Measurements from ENCODE around the gene ADSS2. TPM values are rescaled to one million over a fixed set of nuclear protein-coding genes. Genes with fewer than 3 reads are reported as not detected.
"Not testable (repeated sequence)": the region's sequence is repeated elsewhere in the genome, so short reads cannot be mapped to it uniquely, and the experiment has no call there.

Gene ADSS2
- total and polyA plus RNA-seq, 2 donors (not counting 3 experiments of a cell fraction or from before 2014, with no cell fraction given), result 35.5 to 90.6 TPM

GRCh38 chr1:244365809-244366208 lies 85.9 kb downstream of the ADSS2 start:
- FAIRE-seq (no peak), DNase-seq (ENCODE audit: low read depth, low spot score) (no peak)
- no peak overlapping the region for H2AFZ ChIP-seq (ENCODE audit: low read depth, low read length)
- no peaks in the 10 kb centered on the region for H3K9me1 ChIP-seq (replicated peaks; ENCODE audit: control insufficient read depth, extremely low read depth, insufficient read depth, low read length)
- ChIA-PET CTCF (interaction anchor here (1.2 kb wide), 1 partner anchor 66 kb away, joined by 3 read pairs; no protein-coding TSS in a partner anchor), POLR2A (no interaction called here)
- no TSS peak for BruUV-seq (replicated peaks)
- no peaks in the 10 kb centered on the region for H3K9me3 ChIP-seq (replicated peaks; ENCODE audit: control insufficient read depth, insufficient read depth, low read length)
- no peak overlapping the region for H3K4me3 ChIP-seq (replicated peaks in 1 of 3; ENCODE audit: insufficient read depth in 1 of 3, low read depth in 1 of 3, low read length in 3 of 3)
- intact Hi-C loops (cut with micrococcal nuclease), result no loop called here
- H3K79me2 ChIP-seq (ENCODE audit: control insufficient read depth, insufficient read depth, low read length), result no peaks in the 10 kb centered on the region
- no peaks in the 10 kb centered on the region for H3K27me3 ChIP-seq (ENCODE audit: control insufficient read depth in 2 of 2, insufficient read depth in 2 of 2, low read length in 2 of 2)
- dilution Hi-C loops (cut with MboI; ENCODE audit: extremely low pct_ligation_motif_present, low sequenced_read_pairs), result no loop called here
- no peak overlapping the region for H3K27ac ChIP-seq (ENCODE audit: insufficient read depth, low read depth, low read length)
- no peak overlapping the region for H3K4me2 ChIP-seq (ENCODE audit: insufficient read depth, low read length)
- TF ChIP-seq MAX (IDR thresholded peaks at IDR 0.05; ENCODE audit: insufficient read depth, insufficient read length) (no peak), FOS (IDR thresholded peaks at IDR 0.05; ENCODE audit: borderline replicate concordance, insufficient read depth, low read length) (no peak), MYC (IDR thresholded peaks at IDR 0.05; ENCODE audit: low read depth, low read length) (no peak), JUN (IDR thresholded peaks at IDR 0.05; ENCODE audit: borderline replicate concordance, insufficient read depth, insufficient read length, low read depth) (no peak), POLR2A (IDR thresholded peaks at IDR 0.05; ENCODE audit: low read depth, low read length) (no peak), EZH2 (IDR thresholded peaks at IDR 0.05; ENCODE audit: borderline replicate concordance, low read depth, low read length, severe bottlenecking) (no peak), GATA2 (IDR thresholded peaks at IDR 0.05; ENCODE audit: insufficient read depth, insufficient read length, low read depth, low read length) (no peak), CTCF (IDR thresholded peaks at IDR 0.05; ENCODE audit: extremely low read depth in 1 of 2, insufficient read depth in 1 of 2, low read depth in 1 of 2, low read length in 2 of 2) (no peak), POLR2AphosphoS5 (IDR thresholded peaks at IDR 0.05; ENCODE audit: insufficient read depth, low read depth, low read length) (no peak)
- peaks cover 9% of the 10 kb centered on the region for H3K4me1 ChIP-seq (ENCODE audit: control insufficient read depth, extremely low read depth, insufficient read depth, low read length)
- no peaks in the 10 kb centered on the region for H4K20me1 ChIP-seq (replicated peaks; ENCODE audit: control insufficient read depth, extremely low read depth, insufficient read depth, low read length)
- no peaks in the 10 kb centered on the region for H3K36me3 ChIP-seq (ENCODE audit: control insufficient read depth in 2 of 2, extremely low read depth in 1 of 2, insufficient read depth in 2 of 2, low read length in 2 of 2)
- H3K9ac ChIP-seq (replicated peaks; ENCODE audit: extremely low read depth, insufficient read depth, low read length), result no peak overlapping the region

GRCh38 chr1:244365262-244365661 lies 86.4 kb downstream of the ADSS2 start:
- H2AFZ ChIP-seq (ENCODE audit: low read depth, low read length); H3K9ac ChIP-seq (replicated peaks; ENCODE audit: extremely low read depth, insufficient read depth, low read length); H4K20me1 ChIP-seq (replicated peaks; ENCODE audit: control insufficient read depth, extremely low read depth, insufficient read depth, low read length); H3K79me2 ChIP-seq (ENCODE audit: control insufficient read depth, insufficient read depth, low read length); POLR2A ChIA-PET; H3K4me1 ChIP-seq (ENCODE audit: control insufficient read depth, extremely low read depth, insufficient read depth, low read length); H3K27me3 ChIP-seq (ENCODE audit: control insufficient read depth in 2 of 2, insufficient read depth in 2 of 2, low read length in 2 of 2); FAIRE-seq; H3K4me2 ChIP-seq (ENCODE audit: insufficient read depth, low read length); DNase-seq (ENCODE audit: low read depth, low spot score); H3K27ac ChIP-seq (ENCODE audit: insufficient read depth, low read depth, low read length); intact Hi-C loops (cut with micrococcal nuclease); H3K36me3 ChIP-seq (ENCODE audit: control insufficient read depth in 2 of 2, extremely low read depth in 1 of 2, insufficient read depth in 2 of 2, low read length in 2 of 2); H3K9me3 ChIP-seq (replicated peaks; ENCODE audit: control insufficient read depth, insufficient read depth, low read length); BruUV-seq (replicated peaks); H3K9me1 ChIP-seq (replicated peaks; ENCODE audit: control insufficient read depth, extremely low read depth, insufficient read depth, low read length); dilution Hi-C loops (cut with MboI; ENCODE audit: extremely low pct_ligation_motif_present, low sequenced_read_pairs); H3K4me3 ChIP-seq (replicated peaks in 1 of 3; ENCODE audit: insufficient read depth in 1 of 3, low read depth in 1 of 3, low read length in 3 of 3): not testable (repeated sequence)
- CTCF ChIA-PET, result interaction anchor here (1.2 kb wide), 1 partner anchor 66 kb away, joined by 3 read pairs; no protein-coding TSS in a partner anchor
